SK-N-SH (cell line): ENCODE data around the gene TMEM52B. TPM values are rescaled to one million over a fixed set of nuclear protein-coding genes. Genes with fewer than 3 reads are reported as not detected.

Experiments
- CTCF ChIA-PET: fragments of 300-600, 350-600 bp; formaldehyde crosslinking; extraction: SDS; loops from one replicate; lab custom pipeline; 2021; lab: Yijun Ruan, JAX
- POLR2A ChIA-PET: fragments of 350-600 bp; sonication (Branson Sonifier 250); formaldehyde crosslinking; extraction: SDS; loops from one replicate; lab custom pipeline; 2020; ENCODE audit warnings: antibody characterized with exemption, inconsistent platforms; lab: Yijun Ruan, JAX
- DNase-seq: peaks from one replicate; pipeline ENCODE4 v3.0.0; 2012
- H2AFZ ChIP-seq: fragments of 200-600 bp; sonication (generic); 2 replicates; pipeline ENCODE4 v1.8.1; 2016; ENCODE audit warnings: antibody characterized with exemption, mild to moderate bottlenecking, low read depth
- H3F3A ChIP-seq: fragments of 200-600 bp; sonication (generic); replicated peaks from 2 replicates; pipeline ENCODE3; 2016; ENCODE audit warnings: antibody characterized with exemption, mild to moderate bottlenecking; ENCODE audit not compliant: insufficient read depth
- H3K27ac ChIP-seq, 2 experiments: fragments of 200-500 bp in 1 of 2; fragments of 200-600 bp in 1 of 2; sonication (Bioruptor generic) in 1 of 2; sonication (generic), shearing (Covaris generic) in 1 of 2; 2 replicates each; pipeline versions ENCODE4 v1.5.1 to v1.6.1; 2014 to 2016; ENCODE audit warnings: low read depth in 2 of 2, inconsistent platforms in 1 of 2, low read length in 1 of 2, mild to moderate bottlenecking in 1 of 2, mixed read lengths in 1 of 2
- H3K27me3 ChIP-seq: fragments of 200-600 bp; sonication (generic), shearing (Covaris generic); 2 replicates; pipeline ENCODE4 v1.6.1; 2016; ENCODE audit warnings: mixed run types; ENCODE audit not compliant: insufficient read depth
- H3K36me3 ChIP-seq, 2 experiments: fragments of 200-500 bp in 1 of 2; fragments of 200-600 bp in 1 of 2; sonication (Bioruptor generic) in 1 of 2; sonication (generic) in 1 of 2; replicated peaks in 1 of 2; 2 replicates each; pipeline versions ENCODE3 to v1.5.1; 2014 to 2016; ENCODE audit warnings: low read length in 1 of 2, mild to moderate bottlenecking in 1 of 2; ENCODE audit not compliant: insufficient read depth in 2 of 2, control insufficient read depth in 1 of 2
- H3K4me1 ChIP-seq, 2 experiments: fragments of 200-500 bp in 1 of 2; fragments of 200-600 bp in 1 of 2; sonication (Bioruptor generic) in 1 of 2; sonication (generic), shearing (Covaris generic) in 1 of 2; 2 replicates each; pipeline versions ENCODE4 v1.5.1 to v1.6.1; 2014 to 2016; ENCODE audit warnings: low read depth in 1 of 2, low read length in 1 of 2, mixed run types in 1 of 2; ENCODE audit not compliant: insufficient read depth in 2 of 2, control insufficient read depth in 1 of 2
- H3K4me2 ChIP-seq: fragments of 200-600 bp; sonication (generic), shearing (Covaris generic); 2 replicates; pipeline ENCODE4 v1.6.1; 2017; ENCODE audit warnings: mixed run types
- H3K4me3 ChIP-seq, 2 experiments: fragments of 200-500 bp in 1 of 2; fragments of 200-600 bp in 1 of 2; sonication (Bioruptor generic) in 1 of 2; sonication (generic), shearing (Covaris generic) in 1 of 2; 2 replicates each; pipeline versions ENCODE4 v1.5.1 to v1.8.1; 2014 to 2016; ENCODE audit warnings: low read depth in 2 of 2, inconsistent platforms in 1 of 2, low read length in 1 of 2, mild to moderate bottlenecking in 1 of 2, mixed read lengths in 1 of 2, moderate library complexity in 1 of 2
- H3K79me2 ChIP-seq: fragments of 200-600 bp; sonication (generic); 2 replicates; pipeline ENCODE4 v1.8.1; 2017; ENCODE audit warnings: mild to moderate bottlenecking; ENCODE audit not compliant: insufficient read depth
- H3K9ac ChIP-seq: fragments of 200-600 bp; sonication (generic); 2 replicates; pipeline ENCODE4 v1.6.1; 2017; ENCODE audit warnings: mixed run types
- H3K9me2 ChIP-seq: fragments of 200-600 bp; sonication (generic); 2 replicates; pipeline ENCODE4 v1.6.1; 2017; ENCODE audit warnings: mixed run types
- H3K9me3 ChIP-seq: fragments of 200-600 bp; sonication (generic); 2 replicates; pipeline ENCODE4 v1.6.1; 2017; ENCODE audit warnings: mixed run types, mild to moderate bottlenecking, moderate library complexity
- H4K20me1 ChIP-seq: fragments of 200-600 bp; sonication (generic); 2 replicates; pipeline ENCODE4 v1.6.1; 2017; ENCODE audit warnings: mild to moderate bottlenecking, mixed run types; ENCODE audit not compliant: insufficient read depth
- CHD2 ChIP-seq: fragments of 150-350 bp; IDR thresholded peaks from 2 replicates; pipeline ENCODE4 v1.6.1; 2018; ENCODE audit warnings: low read length; ENCODE audit not compliant: partially characterized antibody
- ELF1 ChIP-seq: IDR thresholded peaks from 2 replicates; pipeline ENCODE4 v1.4.0; 2012
- EZH2phosphoT487 ChIP-seq: fragments of 200-600 bp; sonication (generic); IDR thresholded peaks from 2 replicates; pipeline ENCODE4 v1.6.1; 2017; ENCODE audit warnings: low read depth, mixed run types, mild to moderate bottlenecking, antibody characterized with exemption, moderate library complexity, borderline replicate concordance
- FOSL2 ChIP-seq: IDR thresholded peaks from 2 replicates; pipeline ENCODE4 v1.4.0; 2012; ENCODE audit warnings: low read depth, mild to moderate bottlenecking, moderate library complexity, borderline replicate concordance
- RXRA ChIP-seq: IDR thresholded peaks from 2 replicates; pipeline ENCODE4 v1.4.0; 2012; ENCODE audit warnings: low read depth, mild to moderate bottlenecking, borderline replicate concordance
- TCF12 ChIP-seq: IDR thresholded peaks from 2 replicates; pipeline ENCODE4 v1.4.0; 2012
- WGBS: methylation state at CpG from one replicate; pipeline ENCODE4 v1.1.6; 2017; ENCODE audit warnings: low lambda C conversion rate; 5-methylcytosine and 5-hydroxymethylcytosine counted together
- polyA plus RNA-seq, 3 experiments: library from polyadenylated mRNA; depleted of rRNA; stranded (reverse); fragments of >200 nt; gene quantifications; 2 replicates each; pipeline ENCODE4 v1.2.3, GENCODE V29; 2012
- TF ChIP-seq, protein P1 (sequence below): IDR thresholded peaks from 2 replicates; pipeline ENCODE4 v1.4.0; 2012; ENCODE audit warnings: low read depth, borderline replicate concordance

Gene TMEM52B
- polyA plus RNA-seq, 1 of the 3 experiments (the other 2 are of a cell fraction) = not detected

DNA sequence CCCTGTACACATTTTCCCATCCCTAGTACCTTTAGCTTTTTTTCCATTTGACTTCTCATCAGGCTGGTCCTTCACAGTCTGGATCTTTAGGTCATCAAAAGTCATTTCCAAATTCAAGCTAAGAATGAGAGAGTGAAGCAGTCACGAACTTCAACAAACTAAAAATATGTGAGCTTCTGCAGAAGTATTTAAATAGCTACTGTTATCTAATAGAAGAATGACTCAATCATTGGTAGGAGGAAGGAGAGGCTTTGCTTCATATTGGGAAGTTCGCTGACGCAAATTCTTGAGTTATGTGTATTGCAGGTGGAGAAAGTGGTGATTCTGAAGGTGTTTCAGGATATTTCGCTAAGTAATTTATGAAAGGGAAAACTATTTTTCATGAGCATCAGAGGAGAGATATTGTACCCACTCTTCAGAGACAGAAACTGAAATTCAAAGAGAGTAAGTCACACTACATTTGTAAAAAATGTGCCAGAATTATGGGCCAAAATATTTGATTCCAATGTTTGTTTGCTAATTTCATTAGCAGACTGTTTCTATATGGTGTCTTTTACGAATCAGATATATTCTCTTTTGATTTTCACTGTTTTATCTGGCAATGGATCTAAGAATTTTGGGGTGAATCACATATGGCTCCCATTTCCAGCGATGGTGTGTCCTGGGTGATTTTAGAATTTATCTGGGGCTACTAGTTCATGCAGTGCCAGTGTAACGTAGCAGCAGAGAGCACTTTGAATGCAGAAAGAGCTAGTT is 6.7 kb upstream of the TMEM52B start, which contains the start of gene OLR1:
Gene OLR1, minus strand, starts transcription at position 160 of the 756 bp plus-strand sequence. Its CDS starts 55 bp downstream, at position 105.
- no peak within 1 kb of the TSS for H2AFZ ChIP-seq
- POLR2A ChIA-PET = no interaction called here
- H3K27me3 ChIP-seq = peaks cover 10% of the 10 kb centered on the region; the same call in 1 of the 2 replicates
- no peaks in the 10 kb centered on the region for H3K36me3 ChIP-seq
- 6% methylated on average over 7 of the region's 7 CpGs for WGBS
- H3K4me3 ChIP-seq = no peak within 1 kb of the TSS
- no peak within 1 kb of the TSS for H3K9ac ChIP-seq
- no peaks in the 10 kb centered on the region for H3K79me2 ChIP-seq
- H3K4me2 ChIP-seq = no peak within 1 kb of the TSS
- H3K27ac ChIP-seq = no peak within 1 kb of the TSS
- no peak for DNase-seq
- H4K20me1 ChIP-seq = no peaks in the 10 kb centered on the region
- TF ChIP-seq ELF1 (no peak), TCF12 (no peak)
- H3F3A ChIP-seq = no peaks in the 10 kb centered on the region
- no peaks in the 10 kb centered on the region for H3K9me2 ChIP-seq
- no peaks in the 10 kb centered on the region for H3K9me3 ChIP-seq
- H3K4me1 ChIP-seq = no peaks in the 10 kb centered on the region
- CTCF ChIA-PET = interaction anchor here (3.2 kb wide), 1 partner anchor 19 kb away, joined by 11 read pairs; no protein-coding TSS in a partner anchor

DNA sequence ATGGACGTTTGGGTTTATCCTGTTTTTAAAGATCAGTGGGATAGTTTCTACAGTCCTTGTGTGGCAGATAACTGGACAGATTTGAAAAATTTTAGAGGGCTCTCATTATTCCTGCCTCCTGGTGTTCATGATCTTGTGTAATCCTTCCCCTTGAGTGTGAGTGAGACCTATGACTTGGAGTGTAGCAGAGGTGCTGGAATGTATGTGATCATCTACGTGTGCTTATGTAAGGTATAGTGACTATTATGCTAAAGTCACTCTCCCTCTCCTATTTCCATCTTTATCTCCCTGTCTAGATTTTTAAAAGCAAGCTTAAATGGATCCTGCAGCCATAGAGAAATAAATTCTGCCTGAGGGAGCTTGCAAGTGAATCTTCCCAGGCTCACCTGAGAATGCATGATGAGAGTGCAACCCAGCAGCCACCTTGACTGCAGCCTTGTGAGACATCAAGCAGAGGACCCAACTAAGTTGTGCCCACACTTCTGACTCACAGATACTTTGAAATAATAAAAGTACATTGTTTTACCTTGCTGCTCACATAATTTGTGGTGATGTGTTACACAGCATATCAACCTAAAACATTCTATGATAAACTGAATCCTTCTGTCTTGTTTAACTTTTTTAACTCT is 3.7 kb upstream of the TMEM52B start:
- POLR2A ChIA-PET = no interaction called here
- Histone ChIP-seq H3K9ac (no peak overlapping the region), H3K27me3 (peaks cover 18% of the 10 kb centered on the region; the same call in 1 of the 2 replicates), H2AFZ (no peak overlapping the region), H3F3A (no peaks in the 10 kb centered on the region), H3K9me2 (no peaks in the 10 kb centered on the region), H3K27ac (no peak overlapping the region), H4K20me1 (no peaks in the 10 kb centered on the region), H3K36me3 (no peaks in the 10 kb centered on the region), H3K9me3 (no peaks in the 10 kb centered on the region), H3K4me1 (no peaks in the 10 kb centered on the region), H3K79me2 (no peaks in the 10 kb centered on the region), H3K4me3 (no peak overlapping the region), H3K4me2 (no peak overlapping the region)
- no peak for DNase-seq
- CTCF ChIA-PET = no interaction called here
- 3% methylated on average over 2 of the region's 2 CpGs for WGBS
- no peak for TF ChIP-seq EZH2phosphoT487
- TF ChIP-seq FOSL2 = no peak
- TF ChIP-seq RXRA = no peak
- TF ChIP-seq, protein P1, sequence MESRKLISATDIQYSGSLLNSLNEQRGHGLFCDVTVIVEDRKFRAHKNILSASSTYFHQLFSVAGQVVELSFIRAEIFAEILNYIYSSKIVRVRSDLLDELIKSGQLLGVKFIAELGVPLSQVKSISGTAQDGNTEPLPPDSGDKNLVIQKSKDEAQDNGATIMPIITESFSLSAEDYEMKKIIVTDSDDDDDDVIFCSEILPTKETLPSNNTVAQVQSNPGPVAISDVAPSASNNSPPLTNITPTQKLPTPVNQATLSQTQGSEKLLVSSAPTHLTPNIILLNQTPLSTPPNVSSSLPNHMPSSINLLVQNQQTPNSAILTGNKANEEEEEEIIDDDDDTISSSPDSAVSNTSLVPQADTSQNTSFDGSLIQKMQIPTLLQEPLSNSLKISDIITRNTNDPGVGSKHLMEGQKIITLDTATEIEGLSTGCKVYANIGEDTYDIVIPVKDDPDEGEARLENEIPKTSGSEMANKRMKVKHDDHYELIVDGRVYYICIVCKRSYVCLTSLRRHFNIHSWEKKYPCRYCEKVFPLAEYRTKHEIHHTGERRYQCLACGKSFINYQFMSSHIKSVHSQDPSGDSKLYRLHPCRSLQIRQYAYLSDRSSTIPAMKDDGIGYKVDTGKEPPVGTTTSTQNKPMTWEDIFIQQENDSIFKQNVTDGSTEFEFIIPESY = no peak
- TF ChIP-seq CHD2 = no peak
- TF ChIP-seq ELF1 = no peak
